Thoracic aorta (tissue), 2 donors: ENCODE measurements around the gene COX7A2L. TPM values are rescaled to one million over a fixed set of nuclear protein-coding genes. Genes with fewer than 3 reads are reported as not detected.
"Not testable (repeated sequence)": the region's sequence is repeated elsewhere in the genome, so short reads cannot be mapped to it uniquely, and the experiment has no call there.

Source experiments
- ATAC-seq: fragments of 150-250 bp; one replicate; pipeline ENCODE4 v1.8.0; 2017; ENCODE audit warnings: low read depth; ENCODE audit not compliant: insufficient number of reproducible peaks, low FRiP score
- DNase-seq: peaks from one replicate; pipeline ENCODE4 v3.0.0-alpha.2; 2020; ENCODE audit warnings: low spot score
- H3K27ac ChIP-seq, 2 donors: fragments of 200-600 bp; sonication (generic); 1 replicate in 1 of 2; 2 replicates in 1 of 2; pipeline ENCODE4 v1.5.1; 2016; ENCODE audit warnings: mild to moderate bottlenecking in 2 of 2, moderate library complexity in 2 of 2
- H3K27me3 ChIP-seq: fragments of 200-600 bp; sonication (generic); replicated peaks from 2 replicates; pipeline ENCODE4 v1.6.0; 2016; ENCODE audit warnings: mild to moderate bottlenecking; ENCODE audit not compliant: insufficient read depth
- H3K36me3 ChIP-seq: fragments of 200-600 bp; sonication (generic); one replicate; pipeline ENCODE4 v1.5.1; 2016
- H3K4me1 ChIP-seq, 2 donors: fragments of 200-600 bp; sonication (generic); 1 replicate in 1 of 2; 2 replicates in 1 of 2; pipeline versions ENCODE4 v1.5.1 to v1.6.0; 2016; ENCODE audit warnings: low read depth in 2 of 2, mild to moderate bottlenecking in 1 of 2; ENCODE audit not compliant: control insufficient read depth in 1 of 2
- H3K4me3 ChIP-seq: fragments of 200-600 bp; sonication (generic); 2 replicates; pipeline ENCODE4 v1.5.1; 2016; ENCODE audit warnings: mild to moderate bottlenecking
- H3K9me3 ChIP-seq: fragments of 200-600 bp; sonication (generic); 2 replicates; pipeline ENCODE4 v1.5.1; 2016
- total RNA-seq, 2 donors: library from RNA; depleted of rRNA; stranded (reverse); fragments of >200 nt; gene quantifications; one replicate each; pipeline versions ENCODE4 v1.1.0 to v1.2.3, GENCODE V29; 2016
- TF ChIP-seq, protein P1 (sequence below): fragments of 200-600 bp; sonication (generic); IDR thresholded peaks from one replicate; pipeline ENCODE4 v1.5.1; 2019; ENCODE audit warnings: antibody characterized with exemption

COX7A2L gene
- total RNA-seq, 2 donors from 2014 or later, result 107 to 114 TPM

DNA sequence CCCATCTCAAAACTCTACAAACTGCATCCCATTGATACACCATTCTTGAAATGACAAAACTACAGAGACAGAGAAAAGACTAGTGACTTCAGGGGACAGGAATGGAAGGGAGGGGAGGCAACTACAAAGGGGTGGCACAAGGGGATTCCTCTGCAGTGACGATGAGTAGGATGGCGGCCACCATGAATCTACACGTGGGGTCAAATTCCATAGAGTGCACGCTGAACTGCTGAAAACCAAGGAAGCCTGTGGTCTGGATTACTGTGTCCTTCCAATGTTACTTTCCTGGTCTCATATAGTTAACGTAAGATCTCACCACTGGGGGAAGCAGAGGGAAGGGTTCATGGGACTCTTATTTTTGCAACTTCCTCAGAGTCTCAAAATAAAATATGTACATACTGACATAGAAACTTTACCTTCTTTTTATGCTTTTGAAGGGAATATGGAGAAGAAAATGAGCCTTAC, 23.6 kb downstream of the COX7A2L start:
- Histone ChIP-seq H3K36me3 (peaks cover 20% of the 10 kb centered on the region), H3K4me3 (no peak overlapping the region), H3K27me3 (no peaks in the 10 kb centered on the region), H3K4me1 (peaks cover 4 to 8% of the 10 kb centered on the region in 2 donors), H3K27ac (no peak overlapping the region), H3K9me3 (no peaks in the 10 kb centered on the region)
- ATAC-seq, result no peak
- no peak for DNase-seq
- TF ChIP-seq, protein P1, sequence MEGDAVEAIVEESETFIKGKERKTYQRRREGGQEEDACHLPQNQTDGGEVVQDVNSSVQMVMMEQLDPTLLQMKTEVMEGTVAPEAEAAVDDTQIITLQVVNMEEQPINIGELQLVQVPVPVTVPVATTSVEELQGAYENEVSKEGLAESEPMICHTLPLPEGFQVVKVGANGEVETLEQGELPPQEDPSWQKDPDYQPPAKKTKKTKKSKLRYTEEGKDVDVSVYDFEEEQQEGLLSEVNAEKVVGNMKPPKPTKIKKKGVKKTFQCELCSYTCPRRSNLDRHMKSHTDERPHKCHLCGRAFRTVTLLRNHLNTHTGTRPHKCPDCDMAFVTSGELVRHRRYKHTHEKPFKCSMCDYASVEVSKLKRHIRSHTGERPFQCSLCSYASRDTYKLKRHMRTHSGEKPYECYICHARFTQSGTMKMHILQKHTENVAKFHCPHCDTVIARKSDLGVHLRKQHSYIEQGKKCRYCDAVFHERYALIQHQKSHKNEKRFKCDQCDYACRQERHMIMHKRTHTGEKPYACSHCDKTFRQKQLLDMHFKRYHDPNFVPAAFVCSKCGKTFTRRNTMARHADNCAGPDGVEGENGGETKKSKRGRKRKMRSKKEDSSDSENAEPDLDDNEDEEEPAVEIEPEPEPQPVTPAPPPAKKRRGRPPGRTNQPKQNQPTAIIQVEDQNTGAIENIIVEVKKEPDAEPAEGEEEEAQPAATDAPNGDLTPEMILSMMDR, result no peak

DNA sequence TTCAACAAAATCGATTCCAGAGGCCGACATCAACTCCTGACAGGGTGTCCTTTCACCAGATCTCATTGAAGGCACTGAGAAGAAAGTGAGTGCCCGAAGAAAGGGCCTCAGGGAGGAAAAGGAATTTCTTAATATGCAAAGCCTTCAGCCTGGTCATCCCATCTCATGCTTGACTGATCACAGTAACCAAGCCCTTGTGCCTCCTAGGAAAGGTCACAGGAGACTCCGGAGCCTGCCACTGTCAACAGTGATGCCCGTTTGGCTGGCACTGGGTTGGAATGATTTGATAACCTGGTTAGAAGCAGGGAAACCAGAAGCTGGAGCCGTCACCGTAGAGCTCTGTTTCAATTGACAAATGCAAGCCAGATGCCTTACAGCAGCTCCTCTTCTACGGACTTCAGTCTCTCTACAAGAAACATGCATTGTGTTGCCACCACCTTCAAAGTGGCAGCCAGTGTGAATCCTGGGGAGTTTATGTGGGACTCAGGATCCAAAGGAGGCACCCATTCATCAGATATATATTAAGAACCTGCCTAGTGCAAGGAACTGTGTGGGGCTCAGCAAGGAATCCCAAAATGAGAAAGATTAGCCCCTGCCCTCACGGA, 24.6 kb downstream of the COX7A2L start:
- DNase-seq, result no peak
- no peak overlapping the region for H3K27ac ChIP-seq
- no peak for ATAC-seq
- H3K4me3 ChIP-seq, result no peak overlapping the region
- no peaks in the 10 kb centered on the region for H3K27me3 ChIP-seq
- peaks cover 20% of the 10 kb centered on the region for H3K36me3 ChIP-seq
- H3K4me1 ChIP-seq, result no peaks in the 10 kb centered on the region
- TF ChIP-seq, protein P1, result no peak
- H3K9me3 ChIP-seq, result no peaks in the 10 kb centered on the region

DNA sequence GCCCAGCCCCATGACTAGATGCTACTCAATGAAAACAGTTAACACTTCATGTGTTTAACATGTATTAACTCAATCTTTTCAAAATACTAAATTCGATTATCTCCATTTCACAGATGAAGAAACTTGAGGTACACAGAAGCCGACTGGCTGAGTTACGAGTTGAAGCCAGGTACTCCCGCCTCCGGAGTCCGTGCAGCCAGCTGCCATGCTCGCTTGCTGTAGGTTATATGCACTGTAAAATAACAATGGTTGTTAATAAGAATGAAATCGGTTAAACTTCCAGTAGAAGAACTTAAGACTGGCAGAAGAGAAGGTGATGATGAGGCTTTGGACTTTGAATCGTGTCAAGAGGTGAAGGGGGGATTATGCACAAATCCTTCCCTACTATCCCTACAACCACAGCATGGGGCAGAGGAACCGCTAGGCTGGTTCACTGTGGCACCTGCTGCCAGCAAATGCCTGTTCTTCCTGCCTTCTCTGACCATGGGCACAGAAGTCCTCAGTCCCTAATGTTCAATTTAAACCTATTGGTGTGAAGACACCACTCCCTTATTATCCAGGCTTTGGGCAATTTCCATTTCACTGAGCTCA, 25.4 kb downstream of the COX7A2L start:
- TF ChIP-seq, protein P1, result no peak
- ATAC-seq, result no peak
- H3K27ac ChIP-seq, result no peak overlapping the region
- no peak for DNase-seq
- peaks cover 4 to 7% of the 10 kb centered on the region in 2 donors for H3K4me1 ChIP-seq
- H3K9me3 ChIP-seq, result no peaks in the 10 kb centered on the region
- no peak overlapping the region for H3K4me3 ChIP-seq
- H3K36me3 ChIP-seq, result peaks cover 20% of the 10 kb centered on the region
- no peaks in the 10 kb centered on the region for H3K27me3 ChIP-seq

DNA sequence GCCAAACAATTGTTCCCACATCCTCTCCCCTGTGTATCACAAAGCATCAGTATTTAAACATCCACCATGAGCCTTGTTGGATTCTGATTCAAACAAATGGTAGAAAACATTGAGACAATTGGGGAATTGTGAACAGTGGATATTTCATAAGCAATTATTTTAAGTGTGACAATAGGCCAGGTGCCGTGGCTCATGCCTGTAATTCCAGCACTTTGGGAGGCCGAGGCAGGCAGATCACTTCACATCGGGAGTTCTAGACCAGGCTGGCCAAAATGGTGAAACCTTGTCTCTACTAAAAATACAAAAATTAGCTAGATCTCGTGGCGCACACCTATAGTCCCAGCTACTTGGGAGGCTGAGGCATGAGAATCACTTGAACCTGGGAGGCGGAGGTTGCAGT, 26.2 kb downstream of the COX7A2L start:
- H3K36me3 ChIP-seq, result peaks cover 23% of the 10 kb centered on the region
- H3K9me3 ChIP-seq, result not testable (repeated sequence)

DNA sequence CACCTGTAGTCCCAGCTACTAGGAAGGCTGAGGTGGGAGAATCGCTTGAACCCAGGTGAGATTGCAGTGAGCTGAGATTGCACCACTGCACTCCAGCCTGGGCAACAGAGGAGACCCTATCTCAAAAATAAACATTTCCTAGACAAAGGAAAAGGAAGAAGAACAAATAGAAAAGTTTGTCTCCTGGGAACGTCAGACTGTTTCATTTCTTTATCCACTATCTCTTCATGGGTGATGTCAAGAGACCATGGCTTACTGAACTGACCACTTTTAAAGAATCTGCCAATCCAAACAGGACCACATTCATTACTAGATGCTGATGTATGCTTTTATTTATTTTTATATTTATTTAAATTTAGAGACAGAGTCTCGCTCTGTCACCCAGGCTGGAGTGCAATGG, 26.8 kb downstream of the COX7A2L start:
- Histone ChIP-seq H3K9me3 (no peaks in the 10 kb centered on the region), H3K27me3 (no peaks in the 10 kb centered on the region), H3K4me3 (no peak overlapping the region), H3K36me3 (peaks cover 25% of the 10 kb centered on the region), H3K4me1 (peaks cover 12 to 16% of the 10 kb centered on the region in 2 donors), H3K27ac (no peak overlapping the region)
- ATAC-seq (no peak), DNase-seq (no peak)
- TF ChIP-seq, protein P1, result no peak

More for the DNA sequence above, 26.2 kb downstream of the COX7A2L start:
- H3K4me1 ChIP-seq, result peaks cover 10 to 13% of the 10 kb centered on the region in 2 donors
- H3K27ac ChIP-seq, DNase-seq, H3K4me3 ChIP-seq, ATAC-seq, H3K27me3 ChIP-seq: not testable (repeated sequence)
